ENCODE data around the gene ARMC7.

The ARMC7 gene

GRCh38 chr17:75094871-75095399 lies 14.8 kb upstream of the ARMC7 start:
- TF ChIP-seq, protein P1, sequence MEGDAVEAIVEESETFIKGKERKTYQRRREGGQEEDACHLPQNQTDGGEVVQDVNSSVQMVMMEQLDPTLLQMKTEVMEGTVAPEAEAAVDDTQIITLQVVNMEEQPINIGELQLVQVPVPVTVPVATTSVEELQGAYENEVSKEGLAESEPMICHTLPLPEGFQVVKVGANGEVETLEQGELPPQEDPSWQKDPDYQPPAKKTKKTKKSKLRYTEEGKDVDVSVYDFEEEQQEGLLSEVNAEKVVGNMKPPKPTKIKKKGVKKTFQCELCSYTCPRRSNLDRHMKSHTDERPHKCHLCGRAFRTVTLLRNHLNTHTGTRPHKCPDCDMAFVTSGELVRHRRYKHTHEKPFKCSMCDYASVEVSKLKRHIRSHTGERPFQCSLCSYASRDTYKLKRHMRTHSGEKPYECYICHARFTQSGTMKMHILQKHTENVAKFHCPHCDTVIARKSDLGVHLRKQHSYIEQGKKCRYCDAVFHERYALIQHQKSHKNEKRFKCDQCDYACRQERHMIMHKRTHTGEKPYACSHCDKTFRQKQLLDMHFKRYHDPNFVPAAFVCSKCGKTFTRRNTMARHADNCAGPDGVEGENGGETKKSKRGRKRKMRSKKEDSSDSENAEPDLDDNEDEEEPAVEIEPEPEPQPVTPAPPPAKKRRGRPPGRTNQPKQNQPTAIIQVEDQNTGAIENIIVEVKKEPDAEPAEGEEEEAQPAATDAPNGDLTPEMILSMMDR (IDR thresholded peaks at IDR 0.05; ENCODE audit: borderline replicate concordance, insufficient read depth, low read depth, low read length), result no peak
- no peak overlapping the region for H3K4me3 ChIP-seq (ENCODE audit: low read depth, low read length)

- no peak overlapping the region for H3K4me3 ChIP-seq (ENCODE audit: low read depth, low read length)
- TF ChIP-seq, protein P1 (IDR thresholded peaks at IDR 0.05; ENCODE audit: borderline replicate concordance, insufficient read depth, low read depth, low read length), result no peak
Observed at GRCh38 chr17:75096082-75096625, 13.6 kb upstream of the ARMC7 start.

DNA sequence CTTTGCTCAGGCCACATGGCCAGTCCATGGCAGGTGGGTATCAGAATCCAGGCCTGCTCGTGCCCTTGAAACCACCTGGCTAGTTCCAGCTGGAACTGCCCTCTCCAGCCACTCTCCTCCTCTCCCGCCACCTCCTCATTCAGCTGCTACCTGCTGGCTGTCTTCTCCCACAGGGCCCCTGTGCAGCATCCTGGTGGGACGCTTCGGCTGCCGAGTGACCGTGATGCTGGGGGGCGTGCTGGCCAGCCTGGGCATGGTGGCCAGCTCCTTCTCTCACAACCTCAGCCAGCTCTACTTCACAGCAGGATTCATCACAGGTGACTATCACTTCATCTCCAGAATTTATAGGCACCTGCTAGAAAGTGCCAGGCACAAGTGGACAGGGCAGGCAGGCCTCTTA lies 11.9 kb upstream of the ARMC7 start:
- TF ChIP-seq, protein P1 (IDR thresholded peaks at IDR 0.05; ENCODE audit: borderline replicate concordance, insufficient read depth, low read depth, low read length), result no peak
- H3K4me3 ChIP-seq (ENCODE audit: low read depth, low read length), result no peak overlapping the region

- no peak overlapping the region for H3K4me3 ChIP-seq (ENCODE audit: low read depth, low read length)
- TF ChIP-seq, protein P1 (IDR thresholded peaks at IDR 0.05; ENCODE audit: borderline replicate concordance, insufficient read depth, low read depth, low read length), result no peak
Observed at GRCh38 chr17:75098861-75099260, 10.9 kb upstream of the ARMC7 start.

DNA sequence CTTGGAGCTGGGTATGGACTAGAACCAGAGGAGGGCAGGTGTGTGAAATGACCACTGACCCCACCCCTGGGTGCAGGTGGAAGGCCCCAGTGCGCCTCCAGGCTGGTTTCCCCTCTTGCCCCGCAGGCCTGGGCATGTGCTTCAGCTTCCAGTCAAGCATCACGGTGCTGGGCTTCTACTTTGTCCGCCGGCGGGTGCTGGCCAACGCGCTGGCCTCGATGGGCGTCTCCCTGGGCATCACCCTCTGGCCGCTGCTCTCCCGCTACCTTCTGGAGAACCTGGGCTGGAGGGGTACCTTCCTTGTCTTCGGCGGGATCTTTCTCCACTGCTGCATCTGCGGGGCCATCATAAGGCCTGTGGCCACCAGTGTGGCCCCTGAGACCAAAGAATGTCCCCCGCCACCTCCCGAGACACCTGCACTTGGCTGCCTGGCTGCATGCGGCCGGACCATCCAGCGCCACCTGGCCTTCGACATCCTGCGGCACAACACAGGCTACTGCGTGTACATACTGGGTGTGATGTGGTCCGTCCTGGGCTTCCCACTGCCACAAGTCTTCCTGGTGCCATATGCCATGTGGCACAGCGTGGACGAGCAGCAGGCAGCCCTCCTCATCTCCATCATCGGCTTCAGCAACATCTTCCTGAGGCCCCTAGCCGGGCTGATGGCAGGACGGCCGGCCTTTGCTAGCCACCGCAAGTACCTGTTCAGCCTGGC lies 9.7 kb upstream of the ARMC7 start:
- TF ChIP-seq, protein P1 (IDR thresholded peaks at IDR 0.05; ENCODE audit: borderline replicate concordance, insufficient read depth, low read depth, low read length), result no peak
- no peak overlapping the region for H3K4me3 ChIP-seq (ENCODE audit: low read depth, low read length)

GRCh38 chr17:75102385-75102821 lies 7.4 kb upstream of the ARMC7 start:
- TF ChIP-seq, protein P1 (IDR thresholded peaks at IDR 0.05; ENCODE audit: borderline replicate concordance, insufficient read depth, low read depth, low read length), result no peak
- H3K4me3 ChIP-seq (ENCODE audit: low read depth, low read length), result no peak overlapping the region

Measured in GM12875 (cell line).